Subcutaneous adipose tissue (tissue), 4 donors: ENCODE results near the gene LIN9. TPM values are rescaled to one million over a fixed set of nuclear protein-coding genes. Genes with fewer than 3 reads are reported as not detected.

Experiments used
- total RNA-seq, 4 donors: library from RNA; depleted of rRNA; stranded (reverse); fragments of >200 nt; gene quantifications; one replicate each; pipeline ENCODE4 v1.1.0, GENCODE V29; 2016
- TF ChIP-seq, protein P1 (sequence below): fragments of 450-650 bp; IDR thresholded peaks from one replicate; pipeline ENCODE4 v1.5.1; 2016; ENCODE audit warnings: low read depth, mild to moderate bottlenecking, control low read depth, antibody characterized with exemption, moderate library complexity

The LIN9 gene
- total RNA-seq, 4 donors from 2014 or later = 1.8 to 4.1 (median 2.1) TPM

DNA sequence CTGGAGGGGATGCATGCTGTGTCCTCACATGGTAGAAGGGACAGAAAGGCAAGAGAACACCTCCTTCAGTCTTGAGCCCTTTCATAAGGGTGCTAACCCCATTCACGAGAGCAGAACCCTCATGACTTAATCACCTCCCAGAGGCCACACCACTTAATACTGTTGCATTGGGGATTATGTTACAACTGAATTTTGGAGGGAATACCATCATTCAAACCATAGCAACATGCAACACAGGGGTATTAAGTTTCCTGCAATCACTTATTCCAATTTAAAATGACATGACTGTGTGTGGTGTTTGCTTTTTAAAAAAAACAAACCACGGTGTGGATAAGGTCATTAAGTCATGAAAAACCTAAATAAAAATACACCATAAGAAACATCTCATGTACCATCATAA is 3.1 kb upstream of the LIN9 start:
- TF ChIP-seq, protein P1, sequence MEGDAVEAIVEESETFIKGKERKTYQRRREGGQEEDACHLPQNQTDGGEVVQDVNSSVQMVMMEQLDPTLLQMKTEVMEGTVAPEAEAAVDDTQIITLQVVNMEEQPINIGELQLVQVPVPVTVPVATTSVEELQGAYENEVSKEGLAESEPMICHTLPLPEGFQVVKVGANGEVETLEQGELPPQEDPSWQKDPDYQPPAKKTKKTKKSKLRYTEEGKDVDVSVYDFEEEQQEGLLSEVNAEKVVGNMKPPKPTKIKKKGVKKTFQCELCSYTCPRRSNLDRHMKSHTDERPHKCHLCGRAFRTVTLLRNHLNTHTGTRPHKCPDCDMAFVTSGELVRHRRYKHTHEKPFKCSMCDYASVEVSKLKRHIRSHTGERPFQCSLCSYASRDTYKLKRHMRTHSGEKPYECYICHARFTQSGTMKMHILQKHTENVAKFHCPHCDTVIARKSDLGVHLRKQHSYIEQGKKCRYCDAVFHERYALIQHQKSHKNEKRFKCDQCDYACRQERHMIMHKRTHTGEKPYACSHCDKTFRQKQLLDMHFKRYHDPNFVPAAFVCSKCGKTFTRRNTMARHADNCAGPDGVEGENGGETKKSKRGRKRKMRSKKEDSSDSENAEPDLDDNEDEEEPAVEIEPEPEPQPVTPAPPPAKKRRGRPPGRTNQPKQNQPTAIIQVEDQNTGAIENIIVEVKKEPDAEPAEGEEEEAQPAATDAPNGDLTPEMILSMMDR = no peak

DNA sequence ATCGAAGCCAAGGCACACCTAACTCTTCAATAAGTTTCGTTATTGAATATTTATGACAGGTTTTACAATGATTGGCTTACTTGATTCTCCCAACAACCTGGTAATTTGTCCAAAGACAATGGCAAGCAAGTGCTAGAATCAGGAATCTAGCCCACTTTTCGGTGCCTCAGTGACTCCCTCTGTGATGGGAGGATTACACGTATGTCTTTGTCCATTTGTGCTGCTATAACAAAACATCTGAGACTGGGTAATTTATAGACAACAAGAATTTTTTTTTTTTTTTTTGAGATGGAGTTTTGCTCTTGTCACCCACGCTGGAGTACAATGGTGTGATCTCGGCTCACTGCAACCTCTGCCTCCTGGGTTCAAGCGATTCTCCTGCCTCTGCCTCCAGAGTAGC is 2.4 kb upstream of the LIN9 start:
- TF ChIP-seq, protein P1 = no peak

DNA sequence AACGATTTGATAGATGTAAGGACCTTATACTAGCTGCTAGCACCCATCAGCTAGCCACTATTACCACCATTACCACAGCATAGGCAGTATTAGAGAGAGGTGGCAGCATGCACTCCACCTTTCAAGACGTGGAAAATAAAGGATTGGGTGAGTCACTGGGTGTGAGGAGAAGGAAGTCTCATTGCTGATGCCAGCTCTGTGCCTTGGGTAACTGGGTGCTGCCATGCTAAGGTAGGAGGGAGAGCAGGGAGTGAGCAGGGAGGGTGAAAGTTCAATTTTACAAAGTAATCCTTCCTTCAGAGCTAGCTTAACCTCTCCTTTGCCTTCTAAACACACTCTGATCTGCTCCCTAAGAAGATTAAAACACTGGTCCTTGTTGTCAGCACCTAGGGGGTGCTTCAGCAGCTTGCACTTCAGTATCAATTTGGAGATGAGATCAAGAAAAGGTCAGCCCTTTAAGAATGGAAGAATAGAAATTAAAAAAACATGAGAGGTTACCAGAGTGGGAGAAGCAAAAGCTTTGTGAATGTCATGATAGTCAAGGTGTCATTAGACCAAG is 1.8 kb upstream of the LIN9 start:
- TF ChIP-seq, protein P1 = no peak

DNA sequence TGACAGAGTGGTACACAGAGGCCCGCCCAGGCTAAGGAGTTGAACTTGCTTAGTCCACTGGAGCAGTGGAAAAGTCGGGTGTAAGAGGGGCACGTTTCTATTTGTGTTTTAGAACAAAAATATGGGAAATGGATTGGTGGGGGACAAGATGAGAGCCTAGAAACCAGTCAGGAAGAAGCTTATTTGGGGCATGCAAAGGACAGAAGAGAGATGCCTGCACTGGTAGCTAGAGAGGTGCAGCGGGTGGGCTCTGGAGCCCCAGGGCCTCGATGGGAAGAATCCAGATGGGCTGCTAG is 1.2 kb upstream of the LIN9 start:
- TF ChIP-seq, protein P1 = no peak

DNA sequence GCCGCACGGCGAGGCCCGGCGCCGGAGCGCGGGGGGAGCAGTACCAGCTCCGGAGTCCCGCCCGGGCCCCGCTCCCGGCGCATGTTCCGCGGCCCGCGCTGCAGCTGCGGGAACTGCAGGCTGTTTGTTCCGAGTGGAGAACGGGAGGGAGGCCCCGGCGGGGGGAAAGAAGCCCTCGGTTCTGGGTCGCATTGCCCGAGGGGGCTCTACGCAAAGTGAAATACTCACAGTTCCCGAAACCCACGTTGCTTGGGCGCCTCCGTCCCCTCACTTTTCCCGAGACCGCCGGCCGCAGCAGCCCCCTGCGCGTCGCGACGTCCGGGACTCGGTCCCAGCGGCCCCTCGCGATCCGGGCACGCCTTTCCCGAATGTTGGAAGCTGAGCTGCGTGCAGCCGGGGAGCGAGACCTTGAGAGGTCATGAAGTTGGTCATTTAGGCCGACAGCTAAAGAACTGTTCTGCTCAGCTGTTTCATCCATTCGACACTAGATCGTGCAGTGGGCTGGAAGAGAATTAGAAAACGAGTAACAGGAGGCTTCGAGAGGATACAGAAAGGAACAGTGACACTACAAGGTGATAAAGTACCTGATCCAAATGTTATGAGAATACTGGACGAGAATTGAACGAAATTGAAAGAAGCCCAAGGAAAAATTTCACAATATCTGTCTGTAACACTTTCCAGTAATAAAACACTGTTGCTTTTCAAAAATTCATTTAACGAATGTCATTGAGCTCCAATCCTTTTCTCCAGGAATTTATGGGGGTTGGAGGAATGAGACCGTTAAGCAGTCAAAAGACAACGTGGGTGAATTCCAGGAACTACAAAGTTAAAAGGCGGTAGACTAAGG is 657 bp upstream of the LIN9 start:
- TF ChIP-seq, protein P1 = no peak

DNA sequence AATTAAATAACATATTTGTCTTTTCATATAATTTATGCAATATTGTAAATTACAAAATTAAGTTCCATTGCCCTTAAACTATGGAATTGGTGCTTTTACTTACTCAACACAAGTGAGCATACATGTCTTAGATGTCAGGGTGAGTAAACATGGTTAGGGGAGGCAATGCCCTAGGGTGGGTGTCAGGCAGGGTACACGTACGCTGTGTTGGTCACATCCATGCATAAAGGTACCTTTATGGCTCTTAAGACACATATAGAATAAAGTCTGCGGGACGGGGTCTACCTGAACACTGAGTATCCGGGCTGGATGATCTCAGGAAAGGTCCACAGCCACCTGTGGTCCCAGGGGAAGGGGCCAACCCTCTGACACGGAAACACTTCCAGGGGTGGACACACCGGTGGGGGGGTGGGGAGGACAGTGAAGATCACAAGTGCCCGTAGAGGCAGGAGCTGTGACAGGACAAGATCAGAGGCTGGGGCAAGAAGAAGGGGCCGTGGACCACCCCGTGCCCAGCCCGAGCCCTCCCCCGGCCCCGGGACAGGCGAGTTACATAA is 720 bp downstream of the LIN9 start:
- TF ChIP-seq, protein P1 = no peak

DNA sequence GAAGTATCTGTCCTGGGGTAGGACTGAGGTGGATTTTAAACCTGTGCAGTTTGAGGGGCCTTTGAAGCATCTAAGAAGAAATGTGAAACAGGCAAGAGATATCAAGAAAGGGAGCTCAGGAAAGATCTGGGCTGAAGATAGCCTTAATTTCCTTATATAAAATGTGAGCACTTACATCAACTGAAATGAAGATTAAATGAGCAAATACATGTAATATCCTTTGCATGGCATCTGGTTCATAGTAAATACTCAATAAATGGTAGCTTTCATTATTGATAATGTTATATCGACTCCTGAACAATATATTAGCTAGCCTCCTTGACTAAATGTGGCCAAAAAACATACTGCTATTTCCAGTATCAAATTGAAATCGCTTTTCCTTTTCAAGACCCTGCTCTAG is 2.5 kb downstream of the LIN9 start:
- TF ChIP-seq, protein P1 = no peak
